HepG2 (cell line): Measurements from ENCODE around the gene ANTKMT. TPM values are rescaled to one million over a fixed set of nuclear protein-coding genes. Genes with fewer than 3 reads are reported as not detected.

Source experiments
- ARID5B ChIP-seq: IDR thresholded peaks from 2 replicates; pipeline ENCODE4 v1.4.0; 2020; ENCODE audit warnings: mild to moderate bottlenecking, missing genetic modification reagents
- ATRX ChIP-seq: sonication (generic); formaldehyde crosslinking; IDR thresholded peaks from 2 replicates; pipeline ENCODE4 v1.4.0; 2020; ENCODE audit warnings: missing genetic modification reagents, borderline replicate concordance
- HNRNPK ChIP-seq: fragments of 200-400 bp; formaldehyde crosslinking; IDR thresholded peaks from 2 replicates; pipeline ENCODE4 v1.6.1; 2018; ENCODE audit warnings: low read length, low read depth, moderate library complexity, mild to moderate bottlenecking; ENCODE audit not compliant: poor library complexity, severe bottlenecking
- KMT2B ChIP-seq: IDR thresholded peaks from 2 replicates; pipeline ENCODE4 v1.6.1; 2016; ENCODE audit warnings: missing genetic modification reagents, missing compliant biosample characterization
- RAD51 ChIP-seq: fragments of 450-650 bp; IDR thresholded peaks from 2 replicates; pipeline ENCODE4 v1.6.1; 2016; ENCODE audit warnings: borderline replicate concordance
- TRIM24 ChIP-seq: sonication (generic); formaldehyde crosslinking; IDR thresholded peaks from 2 replicates; pipeline ENCODE4 v1.8.0; 2022; ENCODE audit warnings: mild to moderate bottlenecking, missing genetic modification reagents
- ZMYM4 ChIP-seq: sonication (generic); formaldehyde crosslinking; IDR thresholded peaks from 2 replicates; pipeline ENCODE4 v1.8.1; 2023; ENCODE audit warnings: mild to moderate bottlenecking, missing genetic modification reagents
- ZNF230 ChIP-seq: sonication (generic); formaldehyde crosslinking; IDR thresholded peaks from 2 replicates; pipeline ENCODE4 v1.4.0; 2020; ENCODE audit warnings: mild to moderate bottlenecking, missing genetic modification reagents
- ZNF431 ChIP-seq: sonication (generic); formaldehyde crosslinking; IDR thresholded peaks from 2 replicates; pipeline ENCODE4 v1.9.0; 2022; ENCODE audit warnings: missing genetic modification reagents, low read depth, mild to moderate bottlenecking, borderline replicate concordance
- ZNF563 ChIP-seq: sonication (generic); formaldehyde crosslinking; IDR thresholded peaks from 2 replicates; pipeline ENCODE4 v1.8.0; 2022; ENCODE audit warnings: mild to moderate bottlenecking, moderate library complexity, missing genetic modification reagents
- ZNF615 ChIP-seq: sonication (generic); formaldehyde crosslinking; IDR thresholded peaks from 2 replicates; pipeline ENCODE4 v1.5.0; 2020; ENCODE audit warnings: mild to moderate bottlenecking, missing genetic modification reagents, borderline replicate concordance
- ZNF629 ChIP-seq: sonication (generic); formaldehyde crosslinking; conservative IDR thresholded peaks from 2 replicates; pipeline ENCODE4 v1.5.0; 2020; ENCODE audit warnings: missing genetic modification reagents
- ZNF646 ChIP-seq: sonication (generic); formaldehyde crosslinking; IDR thresholded peaks from 2 replicates; pipeline ENCODE4 v1.9.0; 2021; ENCODE audit warnings: mild to moderate bottlenecking, missing genetic modification reagents
- ZNF775 ChIP-seq: sonication (generic); formaldehyde crosslinking; IDR thresholded peaks from 2 replicates; pipeline ENCODE4 v1.4.0; 2020; ENCODE audit warnings: missing genetic modification reagents, mild to moderate bottlenecking, moderate library complexity, borderline replicate concordance
- ZNF792 ChIP-seq: IDR thresholded peaks from 2 replicates; pipeline ENCODE4 v1.6.1; 2016
- ZNF83 ChIP-seq: sonication (generic); formaldehyde crosslinking; IDR thresholded peaks from 2 replicates; pipeline ENCODE4 v1.4.0; 2020; ENCODE audit warnings: missing genetic modification reagents, mild to moderate bottlenecking, borderline replicate concordance
- polyA plus RNA-seq, 8 experiments: library from polyadenylated mRNA; depleted of rRNA in 3 of 8; stranded (reverse) in 7 of 8; unstranded in 1 of 8; fragments of >200 nt; fragmentation: Illumina TruSeq in 4 of 8; extraction: Trizol in 4 of 8; gene quantifications; 2 replicates each; pipeline versions ENCODE4 v1.2.1 to v1.2.3, GENCODE V29; 2011 to 2016; ENCODE audit warnings: low read depth in 4 of 8, missing spikeins in 1 of 8, mixed read lengths in 1 of 8; ENCODE audit not compliant: insufficient read depth in 1 of 8
- total RNA-seq, 5 experiments: library from RNA; depleted of rRNA; stranded (reverse); fragments of >200 nt; fragmentation: Illumina TruSeq; extraction: Trizol; gene quantifications; 2 replicates each; pipeline ENCODE4 v1.2.3, GENCODE V29; 2016; ENCODE audit warnings: low read depth in 1 of 5
- TF ChIP-seq, protein P1 (sequence below): sonication (generic); formaldehyde crosslinking; IDR thresholded peaks from 2 replicates; pipeline ENCODE4 v1.4.0; 2020; ENCODE audit warnings: missing genetic modification reagents, borderline replicate concordance

ANTKMT gene
- total and polyA plus RNA-seq, 2 of the 13 experiments (the other 11 are each of a cell fraction or from before 2014, with no cell fraction given), result 7.5 to 47.8 TPM

DNA sequence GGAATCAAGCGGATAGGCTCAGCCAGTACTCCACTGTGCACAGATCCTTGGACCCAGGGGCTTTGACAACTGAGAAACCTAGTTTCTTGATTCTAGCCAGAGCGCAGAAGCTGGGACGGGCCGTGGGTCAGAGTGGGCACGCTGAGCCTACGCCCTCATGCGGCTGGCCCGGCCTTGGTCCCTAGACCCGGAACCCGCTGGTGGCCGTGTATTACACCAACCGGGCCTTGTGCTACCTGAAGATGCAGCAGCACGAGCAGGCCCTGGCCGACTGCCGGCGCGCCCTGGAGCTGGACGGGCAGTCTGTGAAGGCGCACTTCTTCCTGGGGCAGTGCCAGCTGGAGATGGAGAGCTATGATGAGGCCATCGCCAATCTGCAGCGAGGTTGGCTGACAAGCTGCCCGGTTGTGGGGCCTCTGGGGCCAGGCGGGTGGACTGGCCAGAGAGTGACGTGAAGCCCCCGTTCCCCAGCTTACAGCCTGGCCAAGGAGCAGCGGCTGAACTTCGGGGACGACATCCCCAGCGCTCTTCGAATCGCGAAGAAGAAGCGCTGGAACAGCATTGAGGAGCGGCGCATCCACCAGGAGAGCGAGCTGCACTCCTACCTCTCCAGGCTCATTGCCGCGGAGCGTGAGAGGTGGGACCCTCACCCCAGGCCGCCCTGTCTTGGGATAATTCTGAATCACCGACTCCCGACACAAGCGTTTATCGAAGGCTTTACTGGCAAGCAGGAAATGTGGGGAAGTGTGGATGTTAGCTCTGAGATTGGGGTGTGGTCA, 39.8 kb upstream of the ANTKMT start (continued):
- TF ChIP-seq KMT2B (CRISPR knock-in tag) (no peak; the same call in 1 of the 2 replicates), ZNF646 (CRISPR knock-in tag) (no peak), ATRX (CRISPR knock-in tag) (no peak), ZNF563 (CRISPR knock-in tag) (0 out of 2 replicates have a peak, but pooled peaks have one; percentile 24), ZNF615 (CRISPR knock-in tag) (no peak), ZMYM4 (CRISPR knock-in tag) (no peak), RAD51 (no peak), ZNF230 (CRISPR knock-in tag) (no peak), ZNF792 (CRISPR knock-in tag) (no peak), ZNF629 (CRISPR knock-in tag) (no peak), HNRNPK (no peak), TRIM24 (no peak), ARID5B (CRISPR knock-in tag) (no peak), ZNF431 (no peak), ZNF775 (CRISPR knock-in tag) (no peak), ZNF83 (CRISPR knock-in tag) (peak; percentile 72; the same call in 1 of the 2 replicates)
- TF ChIP-seq, protein P1, sequence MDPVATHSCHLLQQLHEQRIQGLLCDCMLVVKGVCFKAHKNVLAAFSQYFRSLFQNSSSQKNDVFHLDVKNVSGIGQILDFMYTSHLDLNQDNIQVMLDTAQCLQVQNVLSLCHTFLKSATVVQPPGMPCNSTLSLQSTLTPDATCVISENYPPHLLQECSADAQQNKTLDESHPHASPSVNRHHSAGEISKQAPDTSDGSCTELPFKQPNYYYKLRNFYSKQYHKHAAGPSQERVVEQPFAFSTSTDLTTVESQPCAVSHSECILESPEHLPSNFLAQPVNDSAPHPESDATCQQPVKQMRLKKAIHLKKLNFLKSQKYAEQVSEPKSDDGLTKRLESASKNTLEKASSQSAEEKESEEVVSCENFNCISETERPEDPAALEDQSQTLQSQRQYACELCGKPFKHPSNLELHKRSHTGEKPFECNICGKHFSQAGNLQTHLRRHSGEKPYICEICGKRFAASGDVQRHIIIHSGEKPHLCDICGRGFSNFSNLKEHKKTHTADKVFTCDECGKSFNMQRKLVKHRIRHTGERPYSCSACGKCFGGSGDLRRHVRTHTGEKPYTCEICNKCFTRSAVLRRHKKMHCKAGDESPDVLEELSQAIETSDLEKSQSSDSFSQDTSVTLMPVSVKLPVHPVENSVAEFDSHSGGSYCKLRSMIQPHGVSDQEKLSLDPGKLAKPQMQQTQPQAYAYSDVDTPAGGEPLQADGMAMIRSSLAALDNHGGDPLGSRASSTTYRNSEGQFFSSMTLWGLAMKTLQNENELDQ (CRISPR knock-in tag), result no peak
